Measurements from ENCODE around the gene CHRNA4. TPM values are rescaled to one million over a fixed set of nuclear protein-coding genes. Genes with fewer than 3 reads are reported as not detected.

CHRNA4 gene
- total RNA-seq, 1 donor from 2014 or later, result 165 TPM

- Mint-ChIP-seq H3K36me3 (ENCODE audit: unreplicated experiment) (no peaks in the 10 kb centered on the region), H3K27me3 (ENCODE audit: unreplicated experiment) (peaks cover 8% of the 10 kb centered on the region), H3K9me3 (ENCODE audit: unreplicated experiment) (peaks cover 4% of the 10 kb centered on the region), H3K4me1 (ENCODE audit: low read depth, unreplicated experiment) (peaks cover 4% of the 10 kb centered on the region), H3K27ac (ENCODE audit: unreplicated experiment) (no peak overlapping the region), H3K4me3 (ENCODE audit: unreplicated experiment) (no peak overlapping the region)
- DNase-seq, result no peak
- TF ChIP-seq, protein P1, sequence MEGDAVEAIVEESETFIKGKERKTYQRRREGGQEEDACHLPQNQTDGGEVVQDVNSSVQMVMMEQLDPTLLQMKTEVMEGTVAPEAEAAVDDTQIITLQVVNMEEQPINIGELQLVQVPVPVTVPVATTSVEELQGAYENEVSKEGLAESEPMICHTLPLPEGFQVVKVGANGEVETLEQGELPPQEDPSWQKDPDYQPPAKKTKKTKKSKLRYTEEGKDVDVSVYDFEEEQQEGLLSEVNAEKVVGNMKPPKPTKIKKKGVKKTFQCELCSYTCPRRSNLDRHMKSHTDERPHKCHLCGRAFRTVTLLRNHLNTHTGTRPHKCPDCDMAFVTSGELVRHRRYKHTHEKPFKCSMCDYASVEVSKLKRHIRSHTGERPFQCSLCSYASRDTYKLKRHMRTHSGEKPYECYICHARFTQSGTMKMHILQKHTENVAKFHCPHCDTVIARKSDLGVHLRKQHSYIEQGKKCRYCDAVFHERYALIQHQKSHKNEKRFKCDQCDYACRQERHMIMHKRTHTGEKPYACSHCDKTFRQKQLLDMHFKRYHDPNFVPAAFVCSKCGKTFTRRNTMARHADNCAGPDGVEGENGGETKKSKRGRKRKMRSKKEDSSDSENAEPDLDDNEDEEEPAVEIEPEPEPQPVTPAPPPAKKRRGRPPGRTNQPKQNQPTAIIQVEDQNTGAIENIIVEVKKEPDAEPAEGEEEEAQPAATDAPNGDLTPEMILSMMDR (IDR thresholded peaks at IDR 0.05; ENCODE audit: partially characterized antibody, unreplicated experiment), result no peak
Observed at GRCh38 chr20:63314566-63315239, 46.4 kb downstream of the CHRNA4 start.

DNA sequence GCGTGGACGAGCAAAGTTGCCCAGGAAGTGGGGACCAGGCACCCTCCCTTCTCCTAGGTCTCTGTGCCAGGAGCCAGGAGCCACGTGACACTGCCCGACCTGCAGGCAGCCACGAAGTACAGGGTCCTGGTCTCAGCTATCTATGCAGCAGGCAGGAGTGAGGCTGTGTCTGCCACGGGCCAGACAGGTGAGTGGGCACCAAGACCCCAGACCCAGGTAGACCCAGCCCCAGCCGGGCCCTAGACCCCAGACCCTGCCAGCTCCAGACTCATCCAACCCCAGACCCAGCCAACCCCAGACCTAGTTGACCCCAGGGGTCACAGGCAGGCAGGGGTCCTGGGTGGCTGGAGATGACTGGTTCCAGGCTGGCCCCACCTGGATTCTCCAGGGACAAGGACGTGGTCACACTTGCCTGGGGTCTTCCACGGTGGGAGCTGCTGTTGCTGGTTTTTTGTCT is 47.1 kb downstream of the CHRNA4 start:
- Mint-ChIP-seq H3K27ac (ENCODE audit: unreplicated experiment) (no peak overlapping the region), H3K27me3 (ENCODE audit: unreplicated experiment) (peaks cover 8% of the 10 kb centered on the region), H3K36me3 (ENCODE audit: unreplicated experiment) (no peaks in the 10 kb centered on the region), H3K4me1 (ENCODE audit: low read depth, unreplicated experiment) (peaks cover 6% of the 10 kb centered on the region), H3K9me3 (ENCODE audit: unreplicated experiment) (peaks cover 4% of the 10 kb centered on the region), H3K4me3 (ENCODE audit: unreplicated experiment) (no peak overlapping the region)
- DNase-seq, result peak; percentile 13
- TF ChIP-seq, protein P1 (IDR thresholded peaks at IDR 0.05; ENCODE audit: partially characterized antibody, unreplicated experiment), result no peak

DNA sequence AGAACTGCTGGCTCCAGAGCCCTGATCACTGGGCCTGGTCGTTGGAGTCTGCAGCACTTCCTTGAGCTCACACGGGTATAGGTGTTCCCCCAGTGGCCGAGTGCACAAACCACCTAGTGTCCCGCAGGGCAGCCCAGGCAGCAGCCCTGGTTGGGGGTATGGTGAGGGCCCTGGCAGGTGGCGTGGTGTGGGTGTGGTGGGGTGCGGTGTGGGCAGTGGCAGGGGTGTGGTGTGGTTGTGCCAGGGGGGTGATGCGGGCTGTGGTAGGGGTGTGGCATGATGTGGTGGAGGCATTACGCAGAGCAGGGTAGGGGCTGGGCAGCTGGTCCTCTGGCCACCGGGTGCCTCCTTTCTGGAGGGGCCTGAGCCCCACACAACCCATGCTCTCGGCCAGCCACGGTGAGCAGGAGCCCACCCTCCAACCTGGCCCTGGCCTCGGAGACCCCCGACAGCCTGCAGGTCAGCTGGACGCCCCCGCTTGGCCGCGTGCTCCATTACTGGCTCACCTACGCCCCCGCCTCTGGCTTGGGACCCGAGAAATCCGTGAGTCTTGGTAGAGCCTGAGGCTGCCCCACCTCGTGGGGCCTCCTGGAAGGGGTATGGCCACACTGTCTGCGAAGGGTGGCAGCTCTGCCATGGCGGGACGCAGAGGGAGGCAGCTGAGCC is 47.7 kb downstream of the CHRNA4 start:
- TF ChIP-seq, protein P1 (IDR thresholded peaks at IDR 0.05; ENCODE audit: partially characterized antibody, unreplicated experiment), result no peak
- H3K36me3 Mint-ChIP-seq (ENCODE audit: unreplicated experiment), result no peaks in the 10 kb centered on the region
- DNase-seq, result peak; percentile 18
- H3K27ac Mint-ChIP-seq (ENCODE audit: unreplicated experiment), result no peak overlapping the region
- peaks cover 6% of the 10 kb centered on the region for H3K4me1 Mint-ChIP-seq (ENCODE audit: low read depth, unreplicated experiment)
- no peak overlapping the region for H3K4me3 Mint-ChIP-seq (ENCODE audit: unreplicated experiment)
- peaks cover 8% of the 10 kb centered on the region for H3K27me3 Mint-ChIP-seq (ENCODE audit: unreplicated experiment)
- peaks cover 4% of the 10 kb centered on the region for H3K9me3 Mint-ChIP-seq (ENCODE audit: unreplicated experiment)

- no peak for DNase-seq
- Mint-ChIP-seq H3K36me3 (ENCODE audit: unreplicated experiment) (no peaks in the 10 kb centered on the region), H3K27ac (ENCODE audit: unreplicated experiment) (no peak overlapping the region), H3K9me3 (ENCODE audit: unreplicated experiment) (peaks cover 4% of the 10 kb centered on the region), H3K4me3 (ENCODE audit: unreplicated experiment) (no peak overlapping the region), H3K4me1 (ENCODE audit: low read depth, unreplicated experiment) (peaks cover 6% of the 10 kb centered on the region), H3K27me3 (ENCODE audit: unreplicated experiment) (peaks cover 8% of the 10 kb centered on the region)
- TF ChIP-seq, protein P1 (IDR thresholded peaks at IDR 0.05; ENCODE audit: partially characterized antibody, unreplicated experiment), result no peak
Observed at GRCh38 chr20:63312690-63313348, 48.3 kb downstream of the CHRNA4 start.

All from glutamatergic neuron (in vitro differentiated cells).